HepG2 (cell line): Measurements from ENCODE around the gene HCAR1. TPM values are rescaled to one million over a fixed set of nuclear protein-coding genes. Genes with fewer than 3 reads are reported as not detected.
A peak's percentile ranks its signal among the peaks of the same experiment; 100 is the strongest.

ENCODE experiments used
- EP300 ChIP-seq, 3 experiments: sonication (generic) in 1 of 3; formaldehyde crosslinking in 1 of 3; IDR thresholded peaks; 2 replicates each; pipeline versions ENCODE4 v1.5.1 to v1.6.1; 2011 to 2020; ENCODE audit warnings: low read depth in 2 of 3, low read length in 2 of 3, borderline replicate concordance in 1 of 3, improper control_type of control experiment in 1 of 3, mild to moderate bottlenecking in 1 of 3, missing genetic modification reagents in 1 of 3, moderate library complexity in 1 of 3
- FOXP1 ChIP-seq, 2 experiments: fragments of 450-650 bp in 1 of 2; IDR thresholded peaks; 2 replicates each; pipeline ENCODE4 v1.6.1; 2017 to 2018; ENCODE audit warnings: antibody characterized with exemption in 1 of 2
- HMGA1 ChIP-seq: sonication (generic); formaldehyde crosslinking; conservative IDR thresholded peaks from 2 replicates; pipeline ENCODE4 v1.4.0; 2020; ENCODE audit warnings: missing genetic modification reagents
- HNF1A ChIP-seq, 2 experiments: sonication (generic) in 1 of 2; formaldehyde crosslinking in 1 of 2; IDR thresholded peaks; 2 replicates each; pipeline versions ENCODE4 v1.4.0 to v1.6.1; 2016 to 2020; ENCODE audit warnings: borderline replicate concordance in 1 of 2, low read depth in 1 of 2, mild to moderate bottlenecking in 1 of 2, missing genetic modification reagents in 1 of 2
- KAT8 ChIP-seq: IDR thresholded peaks from 2 replicates; pipeline ENCODE4 v1.6.1; 2016; ENCODE audit warnings: missing genetic modification reagents, missing compliant biosample characterization
- KMT2B ChIP-seq: IDR thresholded peaks from 2 replicates; pipeline ENCODE4 v1.6.1; 2016; ENCODE audit warnings: missing genetic modification reagents, missing compliant biosample characterization
- MATR3 ChIP-seq: sonication (generic); formaldehyde crosslinking; IDR thresholded peaks from 2 replicates; pipeline ENCODE4 v1.4.0; 2020; ENCODE audit warnings: missing genetic modification reagents
- POLR2A ChIP-seq, 2 experiments: IDR thresholded peaks; 2 replicates each; pipeline ENCODE4 v1.6.1; 2011; ENCODE audit warnings: low read depth in 2 of 2, low read length in 2 of 2, mild to moderate bottlenecking in 1 of 2, moderate library complexity in 1 of 2; ENCODE audit not compliant: insufficient read depth in 1 of 2
- SIN3A ChIP-seq: IDR thresholded peaks from 2 replicates; pipeline ENCODE4 v1.6.1; 2011; ENCODE audit warnings: low read depth, mild to moderate bottlenecking, control low read depth, low read length, borderline replicate concordance
- SP5 ChIP-seq: IDR thresholded peaks from 2 replicates; pipeline ENCODE4 v1.6.1; 2016; ENCODE audit warnings: low read depth, borderline replicate concordance
- SSRP1 ChIP-seq: IDR thresholded peaks from 2 replicates; pipeline ENCODE4 v1.6.1; 2016; ENCODE audit warnings: control low read depth
- TBL1XR1 ChIP-seq: fragments of 150-350 bp; IDR thresholded peaks from 2 replicates; pipeline ENCODE4 v1.6.1; 2014; ENCODE audit warnings: borderline replicate concordance, low read length; ENCODE audit not compliant: partially characterized antibody
- ZFP36L1 ChIP-seq: sonication (generic); formaldehyde crosslinking; IDR thresholded peaks from 2 replicates; pipeline ENCODE4 v1.8.0; 2022; ENCODE audit warnings: mild to moderate bottlenecking, missing genetic modification reagents, moderate library complexity
- ZNF12 ChIP-seq: sonication (generic); formaldehyde crosslinking; IDR thresholded peaks from 2 replicates; pipeline ENCODE4 v1.5.0; 2020; ENCODE audit warnings: missing genetic modification reagents
- ZNF24 ChIP-seq: fragments of 450-650 bp; IDR thresholded peaks from 2 replicates; pipeline ENCODE4 v1.6.1; 2017; ENCODE audit warnings: antibody characterized with exemption, mild to moderate bottlenecking
- ZNF33A ChIP-seq: sonication (generic); formaldehyde crosslinking; IDR thresholded peaks from 2 replicates; pipeline ENCODE4 v1.5.1; 2020; ENCODE audit warnings: missing genetic modification reagents, mild to moderate bottlenecking, moderate library complexity, borderline replicate concordance
- ZNF44 ChIP-seq: sonication (generic); formaldehyde crosslinking; IDR thresholded peaks from 2 replicates; pipeline ENCODE4 v1.5.1; 2020; ENCODE audit warnings: mild to moderate bottlenecking, missing genetic modification reagents
- ZNF609 ChIP-seq: sonication (generic); formaldehyde crosslinking; IDR thresholded peaks from 2 replicates; pipeline ENCODE4 v1.4.0; 2020; ENCODE audit warnings: mild to moderate bottlenecking, missing genetic modification reagents, borderline replicate concordance
- ZNF761 ChIP-seq: sonication (generic); formaldehyde crosslinking; conservative IDR thresholded peaks from 2 replicates; pipeline ENCODE4 v1.4.0; 2020; ENCODE audit warnings: mild to moderate bottlenecking, missing genetic modification reagents
- ZNF800 ChIP-seq: sonication (generic); formaldehyde crosslinking; IDR thresholded peaks from 2 replicates; pipeline ENCODE4 v1.4.0; 2020; ENCODE audit warnings: missing genetic modification reagents
- polyA plus RNA-seq, 8 experiments: library from polyadenylated mRNA; depleted of rRNA in 3 of 8; stranded (reverse) in 7 of 8; unstranded in 1 of 8; fragments of >200 nt; fragmentation: Illumina TruSeq in 4 of 8; extraction: Trizol in 4 of 8; gene quantifications; 2 replicates each; pipeline versions ENCODE4 v1.2.1 to v1.2.3, GENCODE V29; 2011 to 2016; ENCODE audit warnings: low read depth in 4 of 8, missing spikeins in 1 of 8, mixed read lengths in 1 of 8; ENCODE audit not compliant: insufficient read depth in 1 of 8
- total RNA-seq, 5 experiments: library from RNA; depleted of rRNA; stranded (reverse); fragments of >200 nt; fragmentation: Illumina TruSeq; extraction: Trizol; gene quantifications; 2 replicates each; pipeline ENCODE4 v1.2.3, GENCODE V29; 2016; ENCODE audit warnings: low read depth in 1 of 5

HCAR1 gene
- total and polyA plus RNA-seq, 2 of the 13 experiments (the other 11 are each of a cell fraction or from before 2014, with no cell fraction given), result 0.53 to 4.4 TPM

GRCh38 chr12:122721057-122721545, 9.5 kb downstream of the HCAR1 start (continued):
- no peak for TF ChIP-seq HNF1A (IDR thresholded peaks at IDR 0.05; ENCODE audit: low read depth)
- no peak for TF ChIP-seq HNF1A (CRISPR knock-in tag; IDR thresholded peaks at IDR 0.05; ENCODE audit: borderline replicate concordance)
- no peak for TF ChIP-seq HMGA1 (CRISPR knock-in tag)
- TF ChIP-seq ZNF609 (CRISPR knock-in tag), result no peak; the same call in 1 of the 2 replicates
- no peak for TF ChIP-seq SIN3A
- TF ChIP-seq ZNF761 (CRISPR knock-in tag), result no peak
- TF ChIP-seq EP300 (IDR thresholded peaks at IDR 0.05; ENCODE audit: low read depth in 2 of 2, low read length in 2 of 2), result peak in 1 of 2 experiments; percentile 75; a peak in 2 of 4 replicates
- no peak for TF ChIP-seq EP300 (CRISPR knock-in tag; IDR thresholded peaks at IDR 0.05; ENCODE audit: borderline replicate concordance)
- TF ChIP-seq ZNF44 (CRISPR knock-in tag), result no peak
- no peak for TF ChIP-seq ZNF24
- no peak for TF ChIP-seq ZFP36L1 (CRISPR knock-in tag)
- TF ChIP-seq POLR2A (IDR thresholded peaks at IDR 0.05; ENCODE audit: insufficient read depth in 1 of 2, low read depth in 2 of 2, low read length in 2 of 2), result no peak
- peak; percentile 58; the same call in 1 of the 2 replicates for TF ChIP-seq KAT8 (CRISPR knock-in tag)
- TF ChIP-seq ZNF800, result no peak
- no peak for TF ChIP-seq SSRP1 (CRISPR knock-in tag)
- TF ChIP-seq KMT2B (CRISPR knock-in tag), result no peak
- TF ChIP-seq FOXP1 (IDR thresholded peaks at IDR 0.05), result no peak
- 0 out of 2 replicates have a peak, but pooled peaks have one; percentile 25 for TF ChIP-seq FOXP1 (CRISPR knock-in tag; IDR thresholded peaks at IDR 0.05)
- TF ChIP-seq ZNF12 (CRISPR knock-in tag), result no peak
- no peak for TF ChIP-seq SP5
- TF ChIP-seq ZNF33A, result no peak
- no peak for TF ChIP-seq TBL1XR1
- TF ChIP-seq MATR3 (CRISPR knock-in tag), result no peak
